Panc1 (cell line): ENCODE data around the gene EEF1AKMT3.

ENCODE experiments used
- CTCF ChIP-seq: fragments of 450-650 bp; IDR thresholded peaks from 2 replicates; pipeline ENCODE4 v1.5.1; 2017; ENCODE audit warnings: mild to moderate bottlenecking
- POLR2AphosphoS5 ChIP-seq: IDR thresholded peaks from 2 replicates; pipeline ENCODE4 v1.6.1; 2012; ENCODE audit warnings: mild to moderate bottlenecking, low read depth, low read length, moderate library complexity
- REST ChIP-seq, 2 experiments: IDR thresholded peaks; 2 replicates each; pipeline ENCODE4 v1.6.1; 2011 to 2012; ENCODE audit warnings: low read depth in 2 of 2, control low read depth in 1 of 2, low read length in 1 of 2, mild to moderate bottlenecking in 1 of 2, moderate library complexity in 1 of 2; ENCODE audit not compliant: insufficient read depth in 1 of 2
- TCF7L2 ChIP-seq: IDR thresholded peaks from 2 replicates; pipeline ENCODE4 v1.6.1; 2011; ENCODE audit warnings: mild to moderate bottlenecking, low read depth, low read length, inconsistent platforms

- TF ChIP-seq CTCF: no peak
- TF ChIP-seq REST (IDR thresholded peaks at IDR 0.05; ENCODE audit: insufficient read depth in 1 of 2, low read depth in 2 of 2, low read length in 1 of 2): no peak
- no peak for TF ChIP-seq TCF7L2
- TF ChIP-seq POLR2AphosphoS5: no peak
Observed at GRCh38 chr12:57779736-57780135, 7.3 kb downstream of the EEF1AKMT3 start.
